Astrocyte of the spinal cord (primary cell): ENCODE measurements around the gene TTC21B.

Source experiments
- DNase-seq: peaks from one replicate; pipeline ENCODE4 v3.0.0; 2011; ENCODE audit warnings: low read depth, low spot score
- H3K4me3 ChIP-seq: 2 replicates; pipeline ENCODE4 v1.5.1; 2011; ENCODE audit warnings: low read depth, mild to moderate bottlenecking, low read length, moderate library complexity
- CTCF ChIP-seq: IDR thresholded peaks from 2 replicates; pipeline ENCODE4 v1.5.1; 2012; ENCODE audit warnings: low read depth, mild to moderate bottlenecking, low read length, inconsistent platforms
- in situ Hi-C: cut with HindIII; loops from 2 replicates; pipeline ENCODE4 v1.10.0; 2017; ENCODE audit warnings: low sequenced_read_pairs

The TTC21B gene

GRCh38 chr2:165927774-165928173 lies 25.8 kb downstream of the TTC21B start:
- no peak overlapping the region for H3K4me3 ChIP-seq
- no peak for TF ChIP-seq CTCF
- in situ Hi-C loops: no loop called here
- DNase-seq: no peak

GRCh38 chr2:165927353-165927752 lies 26.2 kb downstream of the TTC21B start:
- DNase-seq: no peak
- H3K4me3 ChIP-seq: no peak overlapping the region
- in situ Hi-C loops: no loop called here
- no peak for TF ChIP-seq CTCF

- no peak for DNase-seq
- in situ Hi-C loops: no loop called here
- no peak for TF ChIP-seq CTCF
- H3K4me3 ChIP-seq: no peak overlapping the region
These were observed 28.6 kb downstream of the TTC21B start for GRCh38 chr2:165924946-165925345.

GRCh38 chr2:165920748-165921147 lies 32.8 kb downstream of the TTC21B start:
- in situ Hi-C loops: no loop called here
- DNase-seq: no peak
- no peak for TF ChIP-seq CTCF

GRCh38 chr2:165913636-165914035 lies 39.9 kb downstream of the TTC21B start:
- TF ChIP-seq CTCF: no peak
- H3K4me3 ChIP-seq: no peak overlapping the region
- in situ Hi-C loops: no loop called here
- no peak for DNase-seq

More at GRCh38 chr2:165920748-165921147, 32.8 kb downstream of the TTC21B start:
- H3K4me3 ChIP-seq: no peak overlapping the region

GRCh38 chr2:165911981-165912380 lies 41.6 kb downstream of the TTC21B start:
- TF ChIP-seq CTCF: no peak
- no peak overlapping the region for H3K4me3 ChIP-seq
- in situ Hi-C loops: no loop called here
- DNase-seq: no peak

GRCh38 chr2:165911231-165911630 lies 42.3 kb downstream of the TTC21B start:
- DNase-seq: peak; percentile 25
- in situ Hi-C loops: no loop called here
- no peak overlapping the region for H3K4me3 ChIP-seq
- no peak for TF ChIP-seq CTCF
